AG09319 (cell line): ENCODE results near the gene TDRKH.

Experiments
- DNase-seq: peaks from one replicate; pipeline ENCODE4 v3.0.0-alpha.2; 2010; ENCODE audit warnings: low read depth; ENCODE audit errors: extremely low read depth
- CTCF ChIP-seq: IDR thresholded peaks from 2 replicates; pipeline ENCODE4 v1.5.1; 2011; ENCODE audit warnings: low read depth, mild to moderate bottlenecking, inconsistent platforms, low read length, moderate library complexity

TDRKH gene

GRCh38 chr1:151829352-151830046 is 39.2 kb upstream of the TDRKH start:
- no peak for DNase-seq
- no peak for TF ChIP-seq CTCF

- no peak for DNase-seq
- no peak for TF ChIP-seq CTCF
These were observed 38.6 kb upstream of the TDRKH start for GRCh38 chr1:151828921-151829320.

- TF ChIP-seq CTCF, result no peak
- DNase-seq, result no peak
These were observed 37.6 kb upstream of the TDRKH start for GRCh38 chr1:151827853-151828252.

DNA sequence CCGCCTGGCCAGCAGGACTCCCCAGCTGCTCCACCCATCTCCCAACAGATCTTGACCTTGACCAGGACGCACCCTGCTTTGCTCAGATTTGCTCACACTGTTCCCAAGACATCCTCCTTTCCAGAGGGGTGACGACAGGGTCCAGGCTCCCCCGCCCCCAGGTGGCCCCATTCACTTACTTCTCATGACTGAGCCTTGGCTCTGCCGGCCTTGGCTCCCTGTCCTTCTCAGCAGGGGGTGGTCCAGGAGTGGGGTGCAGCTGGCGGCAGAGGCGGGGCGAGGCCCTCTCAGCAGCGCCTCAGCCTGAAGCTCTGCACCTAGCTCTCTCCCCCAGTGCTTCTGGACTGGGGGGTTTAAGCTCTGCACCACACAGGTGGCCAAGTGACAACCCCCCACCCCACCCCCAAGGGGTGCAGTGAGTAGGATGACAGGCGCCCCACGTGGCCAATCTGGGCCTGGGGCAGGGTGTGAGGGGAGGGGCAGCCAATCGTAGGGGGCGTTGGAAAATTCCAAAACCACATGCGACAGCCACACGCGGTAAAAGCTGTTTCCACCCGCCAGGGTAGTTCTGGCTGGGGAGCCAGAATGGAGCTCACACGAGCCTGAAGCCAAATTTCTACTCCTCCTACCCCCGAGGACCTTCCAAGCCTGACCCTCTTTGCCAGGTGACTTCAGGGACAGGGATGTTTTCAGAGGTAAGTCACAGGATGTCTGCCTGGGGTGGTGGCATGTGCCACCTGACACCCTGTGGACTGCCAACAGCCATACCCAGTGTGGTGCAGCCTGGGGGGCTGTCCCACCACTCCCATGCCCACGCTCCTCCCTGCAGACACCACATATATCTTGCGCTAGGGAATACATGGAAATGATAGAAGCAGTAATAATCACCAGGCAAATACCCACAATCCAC is 35.7 kb upstream of the TDRKH start:
- no peak for TF ChIP-seq CTCF
- DNase-seq, result no peak

DNA sequence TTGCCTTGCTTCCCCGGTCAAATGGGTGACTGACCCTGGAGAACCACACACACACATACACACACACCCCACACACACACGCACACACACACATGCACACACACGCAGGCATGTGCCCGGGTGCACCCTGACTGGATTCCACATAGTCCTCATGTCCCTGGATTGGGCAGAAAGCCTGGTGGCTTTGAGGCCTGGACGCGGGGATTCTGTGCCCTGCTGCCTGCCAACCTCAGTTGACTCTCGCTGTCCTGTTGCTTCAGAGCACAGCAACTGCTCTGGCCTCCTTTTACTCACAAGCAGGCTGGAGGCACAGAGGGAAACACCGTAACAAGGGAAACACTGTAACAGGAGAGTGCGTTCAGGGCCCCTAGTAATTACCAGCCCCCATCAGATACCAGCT is 34.9 kb upstream of the TDRKH start:
- TF ChIP-seq CTCF, result no peak
- DNase-seq, result no peak

DNA sequence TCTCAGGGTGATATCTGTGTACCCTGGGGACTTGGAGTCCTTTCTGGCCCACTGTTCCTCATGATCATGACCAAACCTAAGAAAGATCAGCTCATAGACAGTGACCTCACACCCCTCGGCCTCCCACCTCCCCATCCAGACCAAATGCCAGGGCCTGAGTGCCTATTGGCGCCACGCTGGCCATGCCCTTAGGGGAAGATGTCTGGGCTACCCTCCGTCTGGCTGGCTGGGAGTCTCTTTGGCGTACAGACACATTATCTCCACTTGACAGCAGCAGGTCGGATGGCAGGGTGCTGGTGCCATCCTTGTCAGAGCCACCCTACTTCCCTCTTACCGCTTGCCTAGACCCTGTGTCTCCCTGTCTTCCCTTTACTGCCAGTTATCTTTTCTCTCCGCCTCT is 32.9 kb upstream of the TDRKH start:
- no peak for TF ChIP-seq CTCF

DNA sequence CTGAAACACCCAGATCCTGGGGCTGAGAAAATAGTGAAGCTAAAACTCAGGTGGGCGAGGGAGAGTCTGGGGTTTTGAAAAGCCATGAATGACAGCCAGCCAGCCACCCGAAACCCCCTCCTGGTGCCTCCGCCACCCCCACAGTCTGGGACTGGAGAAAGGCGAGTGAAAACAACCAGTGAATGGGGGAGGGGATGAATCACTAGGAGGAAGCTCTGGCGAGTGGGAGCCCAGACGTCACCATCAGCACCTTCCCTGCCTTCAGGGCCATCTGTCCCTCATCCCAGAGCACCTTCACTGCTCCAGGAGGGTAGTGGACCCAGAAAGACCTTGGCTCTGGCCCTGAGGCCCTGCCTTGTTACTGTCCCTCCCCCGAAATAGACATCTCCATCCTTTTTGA is 32.1 kb upstream of the TDRKH start:
- no peak for TF ChIP-seq CTCF

More for the DNA sequence above, 32.9 kb upstream of the TDRKH start:
- DNase-seq, result no peak

More for the DNA sequence above, 32.1 kb upstream of the TDRKH start:
- DNase-seq, result no peak
